A673 (cell line): ENCODE data around the gene CPTP. TPM values are rescaled to one million over a fixed set of nuclear protein-coding genes. Genes with fewer than 3 reads are reported as not detected.
A peak's percentile ranks its signal among the peaks of the same experiment; 100 is the strongest.

Experiments
- BruUV-seq: library from RNA; stranded (reverse); fragments of 400-500 nt; replicated peaks from 2 replicates; lab custom pipeline; 2021; lab: Mats Ljungman, UMichigan
- CTCF ChIA-PET: fragments of 300-600 bp; sonication (Branson Sonifier 250); formaldehyde crosslinking; loops from one replicate; lab custom pipeline; 2022; ENCODE audit warnings: antibody characterized with exemption; lab: Charles Lee
- POLR2A ChIA-PET: fragments of 300-600 bp; sonication (Branson Sonifier 250); formaldehyde crosslinking; loops from one replicate; lab custom pipeline; 2022; ENCODE audit warnings: antibody characterized with exemption; ENCODE audit not compliant: low non-redundant PET; lab: Charles Lee
- DNase-seq: peaks from one replicate; pipeline ENCODE4 v3.0.0-alpha.2; 2015; ENCODE audit warnings: low spot score
- H3K27ac ChIP-seq: fragments of 200-600 bp; sonication (generic); 2 replicates; pipeline ENCODE4 v1.5.1; 2016; ENCODE audit warnings: mixed run types, low read depth, mild to moderate bottlenecking, mixed read lengths, antibody characterized with exemption, low read length; ENCODE audit not compliant: poor library complexity, severe bottlenecking
- H3K27me3 ChIP-seq: fragments of 200-600 bp; sonication (generic); replicated peaks from 2 replicates; pipeline ENCODE4 v1.6.1; 2017; ENCODE audit warnings: mixed run types, low read depth, mild to moderate bottlenecking, mixed read lengths, antibody characterized with exemption, low read length; ENCODE audit not compliant: insufficient read depth, poor library complexity
- H3K36me3 ChIP-seq: fragments of 200-600 bp; sonication (generic); 2 replicates; pipeline ENCODE4 v1.6.1; 2016; ENCODE audit warnings: mixed run types, mild to moderate bottlenecking, mixed read lengths, antibody characterized with exemption, low read length; ENCODE audit not compliant: insufficient read depth, poor library complexity, severe bottlenecking
- H3K4me1 ChIP-seq: fragments of 200-600 bp; sonication (generic); 2 replicates; pipeline ENCODE4 v1.6.1; 2017; ENCODE audit warnings: mixed run types, mild to moderate bottlenecking, mixed read lengths, antibody characterized with exemption, low read length; ENCODE audit not compliant: insufficient read depth, poor library complexity, severe bottlenecking
- H3K4me3 ChIP-seq: fragments of 200-600 bp; sonication (generic); 2 replicates; pipeline ENCODE4 v1.5.1; 2016; ENCODE audit warnings: low read depth, mixed run types, mild to moderate bottlenecking, mixed read lengths, low read length; ENCODE audit not compliant: poor library complexity, severe bottlenecking
- H3K9me3 ChIP-seq: fragments of 200-600 bp; sonication (generic); 2 replicates; pipeline ENCODE4 v1.6.1; 2016; ENCODE audit warnings: mixed run types, low read depth, mild to moderate bottlenecking, mixed read lengths, antibody characterized with exemption, low read length; ENCODE audit not compliant: poor library complexity, severe bottlenecking
- CTCF ChIP-seq: fragments of 300-800, 200-600 bp; sonication (generic); conservative IDR thresholded peaks from 2 replicates; pipeline ENCODE4 v1.5.1; 2017; ENCODE audit warnings: low read depth, mild to moderate bottlenecking, antibody characterized with exemption, low read length, moderate library complexity, mixed read lengths
- EZH2 ChIP-seq: fragments of 200-600 bp; sonication (generic); IDR thresholded peaks from 2 replicates; pipeline ENCODE4 v1.6.1; 2017; ENCODE audit warnings: borderline replicate concordance, low read depth, mild to moderate bottlenecking, mixed read lengths, antibody characterized with exemption, low read length; ENCODE audit not compliant: poor library complexity, severe bottlenecking
- intact Hi-C: fragments of 100-400 bp; cut with micrococcal nuclease; formaldehyde crosslinking; loops from one replicate; pipeline ENCODE4 v1.10.0; 2022; ENCODE audit not compliant: unreplicated experiment
- total RNA-seq: library from RNA; stranded (reverse); gene quantifications from 2 replicates; pipeline ENCODE4 v1.2.3, GENCODE V29; 2021

The CPTP gene
- total RNA-seq, 1 experiment from 2014 or later: 17.0 TPM

- BruUV-seq: no TSS peak
- Histone ChIP-seq H3K9me3 (no peaks in the 10 kb centered on the region), H3K36me3 (no peaks in the 10 kb centered on the region), H3K27me3 (no peaks in the 10 kb centered on the region), H3K27ac (no peak overlapping the region), H3K4me3 (no peak overlapping the region), H3K4me1 (no peaks in the 10 kb centered on the region)
- TF ChIP-seq CTCF (no peak), EZH2 (no peak)
- intact Hi-C loops: no loop called here
- ChIA-PET POLR2A (no interaction called here), CTCF (no interaction called here)
- no peak for DNase-seq
These were observed 38.0 kb upstream of the CPTP start for GRCh38 chr1:1286313-1287261.

GRCh38 chr1:1287288-1288110 is 37.1 kb upstream of the CPTP start:
- intact Hi-C loops: no loop called here
- BruUV-seq: no TSS peak
- H3K4me1 ChIP-seq: no peaks in the 10 kb centered on the region
- ChIA-PET CTCF (no interaction called here), POLR2A (no interaction called here)
- H3K36me3 ChIP-seq: no peaks in the 10 kb centered on the region
- no peak overlapping the region for H3K4me3 ChIP-seq
- no peaks in the 10 kb centered on the region for H3K27me3 ChIP-seq
- DNase-seq: no peak
- H3K27ac ChIP-seq: no peak overlapping the region
- H3K9me3 ChIP-seq: no peaks in the 10 kb centered on the region
- TF ChIP-seq EZH2 (no peak), CTCF (no peak)

- H3K36me3 ChIP-seq: peaks cover 3% of the 10 kb centered on the region
- intact Hi-C loops: loop anchor here (2.0 kb wide), 1 partner anchor 167 kb away; no protein-coding TSS in a partner anchor
- POLR2A ChIA-PET: no interaction called here
- H3K4me1 ChIP-seq: no peaks in the 10 kb centered on the region
- CTCF ChIA-PET: no interaction called here
- H3K4me3 ChIP-seq: no peak overlapping the region
- H3K9me3 ChIP-seq: no peaks in the 10 kb centered on the region
- H3K27me3 ChIP-seq: no peaks in the 10 kb centered on the region
- TF ChIP-seq CTCF (peak; percentile 64), EZH2 (no peak)
- H3K27ac ChIP-seq: no peak overlapping the region
- peak; percentile 69 for DNase-seq
- BruUV-seq: no TSS peak
These were observed 34.3 kb upstream of the CPTP start for GRCh38 chr1:1290238-1290731.
